HCT116 (cell line): Measurements from ENCODE around the gene CXCR2.

Experiments
- CEBPB ChIP-seq: IDR thresholded peaks from 2 replicates; pipeline ENCODE4 v1.6.1; 2012; ENCODE audit warnings: low read depth
- EZH2 ChIP-seq: fragments of 200-600 bp; sonication (generic); IDR thresholded peaks from 2 replicates; pipeline ENCODE4 v1.6.1; 2017; ENCODE audit warnings: antibody characterized with exemption, mixed run types
- EZH2phosphoT487 ChIP-seq: fragments of 200-600 bp; IDR thresholded peaks from 2 replicates; pipeline ENCODE4 v1.6.1; 2018; ENCODE audit warnings: antibody characterized with exemption, borderline replicate concordance
- JUND ChIP-seq: IDR thresholded peaks from 2 replicates; pipeline ENCODE4 v1.6.1; 2012
- POLR2A ChIP-seq: IDR thresholded peaks from 2 replicates; pipeline ENCODE4 v1.7.0; 2011; ENCODE audit warnings: borderline replicate concordance; ENCODE audit not compliant: insufficient read depth, insufficient read length; ENCODE audit errors: extremely low read depth
- POLR2AphosphoS5 ChIP-seq: IDR thresholded peaks from 2 replicates; pipeline ENCODE4 v1.6.1; 2011; ENCODE audit warnings: mild to moderate bottlenecking, low read depth, low read length, moderate library complexity
- REST ChIP-seq: IDR thresholded peaks from 2 replicates; pipeline ENCODE4 v1.6.1; 2012; ENCODE audit warnings: low read depth
- SIN3A ChIP-seq: IDR thresholded peaks from 2 replicates; pipeline ENCODE4 v1.6.1; 2012; ENCODE audit warnings: low read depth
- YY1 ChIP-seq: IDR thresholded peaks from 2 replicates; pipeline ENCODE4 v1.6.1; 2011; ENCODE audit warnings: low read length, low read depth, moderate library complexity, mild to moderate bottlenecking; ENCODE audit not compliant: insufficient replicate concordance; ENCODE audit errors: extremely low read depth
- ZFX ChIP-seq: fragments of 450-650 bp; IDR thresholded peaks from 2 replicates; pipeline ENCODE4 v1.6.1; 2017
- TF ChIP-seq, protein P1 (sequence below), 3 experiments: fragments of 200-600 bp in 1 of 3; sonication (generic) in 1 of 3; IDR thresholded peaks in 2 of 3; conservative IDR thresholded peaks in 1 of 3; 2 replicates each; pipeline ENCODE4 v1.5.1; 2012 to 2017; ENCODE audit warnings: low read depth in 2 of 3, low read length in 2 of 3, antibody characterized with exemption in 1 of 3, borderline replicate concordance in 1 of 3, control low read depth in 1 of 3, mild to moderate bottlenecking in 1 of 3, mixed read lengths in 1 of 3, mixed run types in 1 of 3, moderate library complexity in 1 of 3; ENCODE audit not compliant: insufficient read depth in 1 of 3
- TF ChIP-seq, protein P2 (sequence below): IDR thresholded peaks from 2 replicates; pipeline ENCODE4 v1.6.1; 2012
- TF ChIP-seq, protein P3 (sequence below): IDR thresholded peaks from 2 replicates; pipeline ENCODE4 v1.6.1; 2011; ENCODE audit warnings: mild to moderate bottlenecking, low read length, moderate library complexity; ENCODE audit not compliant: insufficient replicate concordance; ENCODE audit errors: extremely low read depth
- TF ChIP-seq, protein P4 (sequence below): IDR thresholded peaks from 2 replicates; pipeline ENCODE4 v1.6.1; 2012

GRCh38 chr2:218186355-218186766 is 60.5 kb downstream of the CXCR2 start:
- TF ChIP-seq POLR2AphosphoS5 = no peak
- TF ChIP-seq EZH2phosphoT487 = no peak
- TF ChIP-seq POLR2A = no peak
- TF ChIP-seq, protein P1, sequence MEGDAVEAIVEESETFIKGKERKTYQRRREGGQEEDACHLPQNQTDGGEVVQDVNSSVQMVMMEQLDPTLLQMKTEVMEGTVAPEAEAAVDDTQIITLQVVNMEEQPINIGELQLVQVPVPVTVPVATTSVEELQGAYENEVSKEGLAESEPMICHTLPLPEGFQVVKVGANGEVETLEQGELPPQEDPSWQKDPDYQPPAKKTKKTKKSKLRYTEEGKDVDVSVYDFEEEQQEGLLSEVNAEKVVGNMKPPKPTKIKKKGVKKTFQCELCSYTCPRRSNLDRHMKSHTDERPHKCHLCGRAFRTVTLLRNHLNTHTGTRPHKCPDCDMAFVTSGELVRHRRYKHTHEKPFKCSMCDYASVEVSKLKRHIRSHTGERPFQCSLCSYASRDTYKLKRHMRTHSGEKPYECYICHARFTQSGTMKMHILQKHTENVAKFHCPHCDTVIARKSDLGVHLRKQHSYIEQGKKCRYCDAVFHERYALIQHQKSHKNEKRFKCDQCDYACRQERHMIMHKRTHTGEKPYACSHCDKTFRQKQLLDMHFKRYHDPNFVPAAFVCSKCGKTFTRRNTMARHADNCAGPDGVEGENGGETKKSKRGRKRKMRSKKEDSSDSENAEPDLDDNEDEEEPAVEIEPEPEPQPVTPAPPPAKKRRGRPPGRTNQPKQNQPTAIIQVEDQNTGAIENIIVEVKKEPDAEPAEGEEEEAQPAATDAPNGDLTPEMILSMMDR (IDR thresholded peaks at IDR 0.05 in 2 of 3, conservative IDR thresholded peaks at IDR 0.05 in 1 of 3; ENCODE audit: borderline replicate concordance in 1 of 3, insufficient read depth in 1 of 3, low read depth in 2 of 3, low read length in 2 of 3) = peak; percentile 79 to 83 (median 82)
- no peak for TF ChIP-seq JUND
- no peak for TF ChIP-seq YY1
- TF ChIP-seq, protein P2, sequence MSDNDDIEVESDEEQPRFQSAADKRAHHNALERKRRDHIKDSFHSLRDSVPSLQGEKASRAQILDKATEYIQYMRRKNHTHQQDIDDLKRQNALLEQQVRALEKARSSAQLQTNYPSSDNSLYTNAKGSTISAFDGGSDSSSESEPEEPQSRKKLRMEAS = peak; percentile 66
- TF ChIP-seq REST = no peak
- no peak for TF ChIP-seq ZFX
- TF ChIP-seq, protein P3, sequence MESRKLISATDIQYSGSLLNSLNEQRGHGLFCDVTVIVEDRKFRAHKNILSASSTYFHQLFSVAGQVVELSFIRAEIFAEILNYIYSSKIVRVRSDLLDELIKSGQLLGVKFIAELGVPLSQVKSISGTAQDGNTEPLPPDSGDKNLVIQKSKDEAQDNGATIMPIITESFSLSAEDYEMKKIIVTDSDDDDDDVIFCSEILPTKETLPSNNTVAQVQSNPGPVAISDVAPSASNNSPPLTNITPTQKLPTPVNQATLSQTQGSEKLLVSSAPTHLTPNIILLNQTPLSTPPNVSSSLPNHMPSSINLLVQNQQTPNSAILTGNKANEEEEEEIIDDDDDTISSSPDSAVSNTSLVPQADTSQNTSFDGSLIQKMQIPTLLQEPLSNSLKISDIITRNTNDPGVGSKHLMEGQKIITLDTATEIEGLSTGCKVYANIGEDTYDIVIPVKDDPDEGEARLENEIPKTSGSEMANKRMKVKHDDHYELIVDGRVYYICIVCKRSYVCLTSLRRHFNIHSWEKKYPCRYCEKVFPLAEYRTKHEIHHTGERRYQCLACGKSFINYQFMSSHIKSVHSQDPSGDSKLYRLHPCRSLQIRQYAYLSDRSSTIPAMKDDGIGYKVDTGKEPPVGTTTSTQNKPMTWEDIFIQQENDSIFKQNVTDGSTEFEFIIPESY = no peak
- TF ChIP-seq, protein P4, sequence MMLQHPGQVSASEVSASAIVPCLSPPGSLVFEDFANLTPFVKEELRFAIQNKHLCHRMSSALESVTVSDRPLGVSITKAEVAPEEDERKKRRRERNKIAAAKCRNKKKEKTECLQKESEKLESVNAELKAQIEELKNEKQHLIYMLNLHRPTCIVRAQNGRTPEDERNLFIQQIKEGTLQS = no peak
- TF ChIP-seq EZH2 = no peak
- TF ChIP-seq SIN3A = no peak
- no peak for TF ChIP-seq CEBPB
